ENCODE data around the gene KCNH1. TPM values are rescaled to one million over a fixed set of nuclear protein-coding genes. Genes with fewer than 3 reads are reported as not detected.

Gene KCNH1
- total and polyA plus RNA-seq, 2 experiments from 2014 or later = 0.71 to 1.8 TPM

GRCh38 chr1:210707300-210708240 is 426.4 kb downstream of the KCNH1 start:
- TF ChIP-seq EZH2 (IDR thresholded peaks at IDR 0.05; ENCODE audit: insufficient read depth, poor library complexity, severe bottlenecking) = no peak
- TF ChIP-seq EZH2phosphoT487 (IDR thresholded peaks at IDR 0.05; ENCODE audit: insufficient read depth, low read depth) = no peak
- in situ Hi-C loops (cut with MboI) = no loop called here
- Histone ChIP-seq H3K9me3 (ENCODE audit: low read depth) (no peaks in the 10 kb centered on the region), H3K27ac (no peak overlapping the region), H2AFZ (no peak overlapping the region), H3K4me3 (no peak overlapping the region), H3K9me2 (ENCODE audit: insufficient read depth) (no peaks in the 10 kb centered on the region), H4K20me1 (ENCODE audit: insufficient read depth) (no peaks in the 10 kb centered on the region), H3K27me3 (replicated peaks; ENCODE audit: insufficient read depth) (no peaks in the 10 kb centered on the region), H3K4me1 (ENCODE audit: insufficient read depth) (no peaks in the 10 kb centered on the region), H3K4me2 (ENCODE audit: unreplicated experiment) (no peak overlapping the region), H3K79me2 (ENCODE audit: insufficient read depth) (no peaks in the 10 kb centered on the region), H3K9ac (no peak overlapping the region), H3F3A (ENCODE audit: insufficient read depth) (no peaks in the 10 kb centered on the region), H3K36me3 (ENCODE audit: low read depth) (no peaks in the 10 kb centered on the region)
- no peak for DNase-seq
- 13 to 18% methylated on average over 7 of the region's 7 CpGs for WGBS, 2 experiments (ENCODE audit: low coverage in 1 of 2, low lambda C conversion rate in 2 of 2, missing lambda C conversion rate in 2 of 2)

GRCh38 chr1:210706246-210706645 is 427.7 kb downstream of the KCNH1 start:
- H3K27me3 ChIP-seq (replicated peaks; ENCODE audit: insufficient read depth) = no peaks in the 10 kb centered on the region
- H3K4me2 ChIP-seq (ENCODE audit: unreplicated experiment) = no peak overlapping the region
- H3K4me1 ChIP-seq (ENCODE audit: insufficient read depth) = no peaks in the 10 kb centered on the region
- H3K27ac ChIP-seq = no peak overlapping the region
- no peak overlapping the region for H2AFZ ChIP-seq
- no peak overlapping the region for H3K4me3 ChIP-seq
- H3K9ac ChIP-seq = no peak overlapping the region
- no peaks in the 10 kb centered on the region for H3K9me2 ChIP-seq (ENCODE audit: insufficient read depth)
- no peaks in the 10 kb centered on the region for H3K79me2 ChIP-seq (ENCODE audit: insufficient read depth)
- in situ Hi-C loops (cut with MboI) = no loop called here
- 38 to 47% methylated on average over 3 of the region's 3 CpGs for WGBS, 2 experiments (ENCODE audit: low coverage in 1 of 2, low lambda C conversion rate in 2 of 2, missing lambda C conversion rate in 2 of 2)
- H3K36me3 ChIP-seq (ENCODE audit: low read depth) = no peaks in the 10 kb centered on the region
- TF ChIP-seq EZH2 (IDR thresholded peaks at IDR 0.05; ENCODE audit: insufficient read depth, poor library complexity, severe bottlenecking) (no peak), EZH2phosphoT487 (IDR thresholded peaks at IDR 0.05; ENCODE audit: insufficient read depth, low read depth) (no peak)
- no peak for DNase-seq
- H3F3A ChIP-seq (ENCODE audit: insufficient read depth) = no peaks in the 10 kb centered on the region
- no peaks in the 10 kb centered on the region for H3K9me3 ChIP-seq (ENCODE audit: low read depth)
- no peaks in the 10 kb centered on the region for H4K20me1 ChIP-seq (ENCODE audit: insufficient read depth)

GRCh38 chr1:210705086-210705485 is 428.9 kb downstream of the KCNH1 start:
- Histone ChIP-seq H3K4me1 (ENCODE audit: insufficient read depth) (no peaks in the 10 kb centered on the region), H3K27ac (no peak overlapping the region), H3K9me2 (ENCODE audit: insufficient read depth) (no peaks in the 10 kb centered on the region), H3K79me2 (ENCODE audit: insufficient read depth) (no peaks in the 10 kb centered on the region), H3F3A (ENCODE audit: insufficient read depth) (no peaks in the 10 kb centered on the region), H3K9ac (no peak overlapping the region), H3K27me3 (replicated peaks; ENCODE audit: insufficient read depth) (no peaks in the 10 kb centered on the region), H4K20me1 (ENCODE audit: insufficient read depth) (no peaks in the 10 kb centered on the region), H3K36me3 (ENCODE audit: low read depth) (no peaks in the 10 kb centered on the region), H3K4me2 (ENCODE audit: unreplicated experiment) (no peak overlapping the region), H3K9me3 (ENCODE audit: low read depth) (no peaks in the 10 kb centered on the region), H2AFZ (no peak overlapping the region), H3K4me3 (no peak overlapping the region)
- WGBS, 2 experiments (ENCODE audit: low coverage in 1 of 2, low lambda C conversion rate in 2 of 2, missing lambda C conversion rate in 2 of 2) = 18 to 22% methylated on average over 3 of the region's 3 CpGs
- DNase-seq = no peak
- TF ChIP-seq EZH2 (IDR thresholded peaks at IDR 0.05; ENCODE audit: insufficient read depth, poor library complexity, severe bottlenecking) = no peak
- no peak for TF ChIP-seq EZH2phosphoT487 (IDR thresholded peaks at IDR 0.05; ENCODE audit: insufficient read depth, low read depth)
- in situ Hi-C loops (cut with MboI) = no loop called here

GRCh38 chr1:210703593-210703992 is 430.4 kb downstream of the KCNH1 start:
- Histone ChIP-seq H2AFZ (no peak overlapping the region), H4K20me1 (ENCODE audit: insufficient read depth) (no peaks in the 10 kb centered on the region), H3K36me3 (ENCODE audit: low read depth) (no peaks in the 10 kb centered on the region), H3K9me2 (ENCODE audit: insufficient read depth) (no peaks in the 10 kb centered on the region), H3K27ac (no peak overlapping the region), H3F3A (ENCODE audit: insufficient read depth) (no peaks in the 10 kb centered on the region), H3K4me2 (ENCODE audit: unreplicated experiment) (no peak overlapping the region), H3K79me2 (ENCODE audit: insufficient read depth) (no peaks in the 10 kb centered on the region), H3K9ac (no peak overlapping the region), H3K27me3 (replicated peaks; ENCODE audit: insufficient read depth) (no peaks in the 10 kb centered on the region), H3K4me3 (no peak overlapping the region), H3K4me1 (ENCODE audit: insufficient read depth) (no peaks in the 10 kb centered on the region), H3K9me3 (ENCODE audit: low read depth) (no peaks in the 10 kb centered on the region)
- in situ Hi-C loops (cut with MboI) = no loop called here
- no peak for DNase-seq
- no peak for TF ChIP-seq EZH2phosphoT487 (IDR thresholded peaks at IDR 0.05; ENCODE audit: insufficient read depth, low read depth)
- TF ChIP-seq EZH2 (IDR thresholded peaks at IDR 0.05; ENCODE audit: insufficient read depth, poor library complexity, severe bottlenecking) = no peak
- 33% methylated on average over 2 of the region's 2 CpGs for WGBS, 2 experiments (ENCODE audit: low coverage in 1 of 2, low lambda C conversion rate in 2 of 2, missing lambda C conversion rate in 2 of 2)

All from GM23248 (cell line).